ENCODE results near the gene KCNQ1. TPM values are rescaled to one million over a fixed set of nuclear protein-coding genes. Genes with fewer than 3 reads are reported as not detected.

KCNQ1 gene
- total and polyA plus RNA-seq, 9 of the 15 experiments (the other 6 are each of a cell fraction or from before 2014, with no cell fraction given): 0.44 TPM; not detected in 8

- no peak overlapping the region for H2AFZ ChIP-seq (ENCODE audit: low read depth, low read length)
- no peak overlapping the region for H3K4me2 ChIP-seq (ENCODE audit: insufficient read depth, low read length)
- peak; percentile 16; the same call in 1 of the 3 replicates for ATAC-seq
- ChIA-PET POLR2A (interaction anchor here (0.6 to 0.8 kb wide), 3 partner anchors 18 to 239 kb away, joined by 3 read pairs; no protein-coding TSS in a partner anchor), CTCF (ENCODE audit: low intra/inter-chr PET ratio) (interaction anchor here (0.6 kb wide), 2 partner anchors 29 to 125 kb away, joined by 3 read pairs; no protein-coding TSS in a partner anchor)
- H3K4me3 ChIP-seq: no peak overlapping the region
- no peaks in the 10 kb centered on the region for H3K79me2 ChIP-seq (ENCODE audit: control insufficient read depth, insufficient read depth, low read length)
- 0 out of 4 replicates have a peak overlapping the region, but pooled peaks of 1 of the 2 experiments have one; percentile 29 for H3K9ac ChIP-seq (ENCODE audit: insufficient read depth in 1 of 2, low read depth in 2 of 2, low read length in 2 of 2)
- TF ChIP-seq SREBF2 (CRISPR knock-in tag; IDR thresholded peaks at IDR 0.05): no peak
- no peak for TF ChIP-seq RFX7 (CRISPR knock-in tag; IDR thresholded peaks at IDR 0.05)
- no peak for TF ChIP-seq SREBF1 (IDR thresholded peaks at IDR 0.05; ENCODE audit: borderline replicate concordance, low read depth, low read length)
- no peak for TF ChIP-seq ESRRB (CRISPR knock-in tag; IDR thresholded peaks at IDR 0.05; ENCODE audit: borderline replicate concordance)
- TF ChIP-seq RBFOX2 (IDR thresholded peaks at IDR 0.05; ENCODE audit: low read depth, low read length): no peak
- TF ChIP-seq, protein P1, sequence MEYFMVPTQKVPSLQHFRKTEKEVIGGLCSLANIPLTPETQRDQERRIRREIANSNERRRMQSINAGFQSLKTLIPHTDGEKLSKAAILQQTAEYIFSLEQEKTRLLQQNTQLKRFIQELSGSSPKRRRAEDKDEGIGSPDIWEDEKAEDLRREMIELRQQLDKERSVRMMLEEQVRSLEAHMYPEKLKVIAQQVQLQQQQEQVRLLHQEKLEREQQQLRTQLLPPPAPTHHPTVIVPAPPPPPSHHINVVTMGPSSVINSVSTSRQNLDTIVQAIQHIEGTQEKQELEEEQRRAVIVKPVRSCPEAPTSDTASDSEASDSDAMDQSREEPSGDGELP (CRISPR knock-in tag; IDR thresholded peaks at IDR 0.05; ENCODE audit: borderline replicate concordance): peak; percentile 40; the same call in 1 of the 2 replicates
- TF ChIP-seq ZBTB33 (CRISPR knock-in tag; IDR thresholded peaks at IDR 0.05): 0 out of 2 replicates have a peak, but pooled peaks have one; percentile 39
- TF ChIP-seq, protein P2, sequence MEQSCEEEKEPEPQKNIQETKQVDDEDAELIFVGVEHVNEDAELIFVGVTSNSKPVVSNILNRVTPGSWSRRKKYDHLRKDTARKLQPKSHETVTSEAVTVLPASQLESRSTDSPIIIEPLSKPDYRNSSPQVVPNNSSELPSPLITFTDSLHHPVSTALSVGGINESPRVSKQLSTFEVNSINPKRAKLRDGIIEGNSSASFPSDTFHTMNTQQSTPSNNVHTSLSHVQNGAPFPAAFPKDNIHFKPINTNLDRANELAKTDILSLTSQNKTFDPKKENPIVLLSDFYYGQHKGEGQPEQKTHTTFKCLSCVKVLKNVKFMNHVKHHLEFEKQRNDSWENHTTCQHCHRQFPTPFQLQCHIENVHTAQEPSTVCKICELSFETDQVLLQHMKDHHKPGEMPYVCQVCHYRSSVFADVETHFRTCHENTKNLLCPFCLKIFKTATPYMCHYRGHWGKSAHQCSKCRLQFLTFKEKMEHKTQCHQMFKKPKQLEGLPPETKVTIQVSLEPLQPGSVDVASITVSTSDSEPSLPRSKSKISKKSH (CRISPR knock-in tag; IDR thresholded peaks at IDR 0.05): no peak
- no peak for TF ChIP-seq FOSL1 (tag; conservative IDR thresholded peaks at IDR 0.05)
- TF ChIP-seq NFYB (IDR thresholded peaks at IDR 0.05; ENCODE audit: extremely low read depth, insufficient read length): no peak
- H3K4me1 ChIP-seq (replicated peaks in 1 of 2; ENCODE audit: control insufficient read depth in 2 of 2, insufficient read depth in 2 of 2, low read length in 2 of 2): peaks cover 0 to 41% of the 10 kb centered on the region in 2 experiments; a peak in 2 of 5 replicates
- no peaks in the 10 kb centered on the region for H3K9me3 ChIP-seq (replicated peaks; ENCODE audit: control insufficient read depth, insufficient read depth, low read depth, low read length)
- H3K36me3 ChIP-seq (ENCODE audit: control insufficient read depth, insufficient read depth, low read length): no peaks in the 10 kb centered on the region
- no peak overlapping the region for H3K27ac ChIP-seq (ENCODE audit: extremely low read depth, low read depth, low read length)
- DNase-seq (ENCODE audit: extremely low read depth in 1 of 4, low spot score in 3 of 4): no peak
- WGBS (ENCODE audit: insufficient coverage, low coverage, missing lambda C conversion rate): 45% methylated on average over 18 of the region's 27 CpGs
- in situ Hi-C loops (cut with MboI) (no loop called here), intact Hi-C loops (cut with micrococcal nuclease) (loop anchor here (10.0 kb wide), 1 partner anchor 323 kb away; the partner anchor contains the start of gene CDKN1C)
- BruUV-seq (replicated peaks): no TSS peak
- peaks cover 12 to 38% of the 10 kb centered on the region in 2 experiments for H3K27me3 ChIP-seq (ENCODE audit: control insufficient read depth in 2 of 2, insufficient read depth in 2 of 2, low read length in 2 of 2)
- H3K9me1 ChIP-seq (ENCODE audit: control insufficient read depth, insufficient read depth, low read length): peaks cover 2% of the 10 kb centered on the region
- no peaks in the 10 kb centered on the region for H4K20me1 ChIP-seq (replicated peaks; ENCODE audit: control insufficient read depth, insufficient read depth, low read length)
- no peak for FAIRE-seq
Measured at GRCh38 chr11:2561696-2562581, 117.1 kb downstream of the KCNQ1 start.
